ENCODE data around the gene DESI1.
"Not testable (repeated sequence)": the region's sequence is repeated elsewhere in the genome, so short reads cannot be mapped to it uniquely, and the experiment has no call there.

Gene DESI1

DNA sequence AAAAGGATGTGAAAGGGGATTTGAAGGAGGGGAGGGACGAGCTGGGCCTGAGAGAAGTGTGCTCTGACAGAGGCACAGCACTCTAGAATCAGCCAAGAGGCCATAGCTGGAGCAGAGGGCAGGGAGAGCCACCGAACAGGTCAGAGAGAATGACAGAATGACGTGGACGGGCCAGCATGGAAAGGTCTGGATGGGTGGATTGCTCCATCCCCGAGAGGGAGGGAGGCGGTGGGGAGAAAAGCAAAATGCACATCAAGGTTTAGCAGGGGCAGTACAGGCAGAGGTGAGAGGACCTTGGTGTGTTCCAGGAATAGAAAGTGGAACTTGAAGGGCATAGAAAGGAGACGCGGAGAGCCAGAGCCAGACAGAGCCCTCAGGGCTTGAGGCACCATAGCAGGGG is 38.1 kb downstream of the DESI1 start:
- no peak for DNase-seq

DNA sequence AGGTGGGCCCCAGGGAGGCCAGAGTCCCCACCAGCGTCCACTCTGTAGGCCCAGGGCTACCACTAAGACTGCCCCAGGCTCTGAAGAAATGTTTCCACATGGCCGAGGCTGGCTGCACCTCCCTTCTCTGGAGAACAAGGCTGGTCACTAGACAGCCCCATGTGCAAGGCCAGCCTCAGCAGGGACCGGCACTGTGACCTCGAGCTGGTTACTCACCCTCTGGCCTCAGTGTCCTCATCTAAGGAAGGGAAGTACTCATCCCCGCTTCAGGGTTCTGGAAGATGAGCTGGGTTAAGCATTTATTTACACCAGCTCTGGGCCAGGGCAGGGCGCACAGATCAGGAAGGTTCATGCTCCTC is 40.9 kb downstream of the DESI1 start:
- DNase-seq: no peak

DNA sequence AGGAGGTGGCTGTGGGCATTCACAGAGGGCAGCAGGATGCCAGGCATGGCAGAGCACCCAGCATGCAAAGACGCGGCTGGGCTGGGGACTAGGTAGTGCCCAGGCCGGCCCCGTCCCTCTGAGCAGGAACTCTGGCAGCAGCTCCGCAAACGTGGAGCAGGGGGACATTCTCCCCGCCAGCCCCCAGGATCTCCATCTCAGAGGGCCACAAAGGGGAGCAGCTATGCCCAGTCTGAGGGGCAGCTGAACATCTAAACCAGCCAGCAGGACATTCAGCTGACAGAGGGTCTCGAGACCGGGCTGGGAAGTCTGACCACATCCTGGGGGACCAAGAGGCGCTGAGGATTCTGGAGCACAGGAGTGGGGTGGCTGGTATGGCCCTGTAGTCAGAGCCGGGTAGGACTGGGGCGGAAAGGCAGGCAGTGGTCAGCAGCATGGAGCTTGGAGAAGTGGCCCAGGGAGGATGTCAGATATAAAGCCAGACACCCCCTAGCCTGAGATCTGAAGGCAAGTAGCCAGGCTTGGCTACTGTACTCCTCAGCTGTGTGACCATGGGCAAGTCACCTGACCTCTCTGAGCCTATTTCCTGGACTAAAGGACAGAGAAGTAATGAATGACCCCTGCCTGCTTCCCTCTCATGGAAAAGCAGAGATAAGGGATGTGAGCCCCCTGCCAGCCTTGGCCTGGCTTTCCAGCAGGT is 41.4 kb downstream of the DESI1 start:
- DNase-seq: no peak

DNA sequence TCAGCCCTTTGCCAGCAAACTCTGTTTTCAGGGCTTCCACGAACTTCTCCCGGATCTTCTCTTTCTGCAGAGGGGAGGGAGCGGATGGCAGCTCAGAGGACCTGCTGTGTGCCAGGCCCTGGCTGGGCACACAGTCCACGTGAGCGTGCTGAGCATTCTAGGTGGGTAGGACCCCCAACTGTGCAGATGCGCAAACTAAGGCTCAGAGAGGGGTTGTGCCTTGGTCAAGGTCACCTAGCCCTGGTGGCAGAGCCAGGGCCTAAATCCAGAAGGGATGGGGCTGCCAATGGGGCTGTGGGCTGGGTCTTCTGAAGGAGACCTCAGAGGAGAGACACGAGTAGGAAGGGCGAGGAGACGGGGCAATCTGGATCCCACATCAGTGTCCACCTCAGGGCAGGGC is 42.0 kb downstream of the DESI1 start:
- no peak for DNase-seq

DNA sequence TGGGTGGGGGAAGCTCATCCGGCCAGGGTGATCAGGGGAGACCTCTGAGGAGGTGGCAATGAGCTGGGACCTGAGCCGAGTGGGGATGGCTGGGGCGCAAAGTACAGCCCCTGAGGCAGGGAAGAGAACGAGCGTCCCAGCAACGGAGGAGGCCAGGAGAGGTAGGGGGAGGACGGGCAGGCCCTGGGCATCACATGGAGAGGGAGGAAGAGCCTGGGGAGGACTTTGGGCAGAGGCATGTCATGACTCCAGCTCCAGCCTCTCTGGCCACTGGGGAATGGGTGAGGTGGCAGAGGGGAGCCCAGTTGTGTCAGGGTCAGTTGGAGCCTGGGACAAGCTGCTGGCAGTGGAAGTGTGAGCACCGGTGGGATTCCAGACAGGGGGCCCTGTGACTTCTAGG is 42.7 kb downstream of the DESI1 start:
- DNase-seq: no peak

DNA sequence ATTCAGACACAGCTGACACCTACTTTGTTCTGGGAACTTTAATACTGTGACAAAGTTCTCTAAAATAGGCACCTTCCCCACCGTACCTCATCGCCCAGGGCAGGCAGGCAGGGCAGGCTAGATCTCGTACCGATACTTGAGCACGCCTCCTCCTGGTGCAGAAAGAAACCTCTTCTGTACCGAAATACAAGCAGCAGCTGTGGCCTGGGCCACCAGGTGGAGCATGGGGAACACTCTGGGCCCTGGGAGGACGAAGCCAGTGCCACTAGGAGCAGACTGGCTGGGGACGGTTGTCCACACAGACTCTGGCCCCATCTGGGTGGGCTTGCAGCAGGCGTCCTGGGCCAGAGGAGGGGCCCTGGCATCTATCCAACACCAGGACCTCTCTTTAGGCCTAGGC is 44.0 kb downstream of the DESI1 start:
- DNase-seq: peak; percentile 1

DNA sequence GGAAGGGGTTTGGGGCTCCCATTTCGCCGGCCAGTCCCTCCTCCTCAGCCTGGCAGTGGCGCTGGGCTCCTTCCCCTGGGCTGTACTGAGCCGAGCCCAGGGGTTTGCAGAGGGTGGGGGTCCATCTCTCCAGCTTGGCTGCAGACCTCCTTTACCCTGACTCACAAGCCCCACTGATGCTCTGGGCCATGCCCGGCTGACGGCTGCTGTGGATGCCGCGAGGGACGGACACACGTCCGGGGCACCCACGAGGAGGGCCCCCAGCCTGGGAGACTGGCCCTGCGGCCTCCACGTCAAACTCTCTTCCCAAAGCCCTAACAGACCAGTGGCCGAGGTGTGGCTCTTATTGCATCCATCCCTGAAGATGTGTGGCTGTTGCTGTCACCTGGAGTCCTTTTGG is 45.3 kb downstream of the DESI1 start:
- DNase-seq: no peak

DNA sequence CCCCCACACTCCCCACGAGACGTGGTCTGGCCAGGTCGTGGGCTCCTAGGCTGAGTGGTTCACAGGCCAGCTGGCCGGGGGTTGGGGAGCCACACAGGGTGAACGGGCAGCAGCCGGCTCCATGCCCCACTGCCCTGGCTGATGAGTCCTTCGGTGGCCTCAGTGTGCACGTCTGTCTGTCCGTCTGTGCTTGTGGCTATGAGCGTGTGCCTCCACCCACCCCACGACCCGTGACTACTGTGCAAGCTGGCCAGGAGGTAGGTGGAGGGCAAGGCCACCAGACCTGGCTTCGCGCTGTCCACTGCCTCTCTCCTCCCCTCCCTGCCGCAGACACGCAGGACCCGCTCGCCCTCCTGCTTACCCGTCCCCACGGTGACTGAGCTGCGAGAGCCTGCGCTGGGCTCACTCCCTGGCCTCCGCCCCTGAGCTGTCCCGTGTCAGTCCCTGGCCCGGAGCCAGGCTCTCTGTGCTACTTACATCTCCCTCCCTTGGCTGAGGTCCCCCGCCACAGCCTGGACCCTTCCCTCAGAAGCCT is 45.9 kb downstream of the DESI1 start:
- no peak for DNase-seq

DNA sequence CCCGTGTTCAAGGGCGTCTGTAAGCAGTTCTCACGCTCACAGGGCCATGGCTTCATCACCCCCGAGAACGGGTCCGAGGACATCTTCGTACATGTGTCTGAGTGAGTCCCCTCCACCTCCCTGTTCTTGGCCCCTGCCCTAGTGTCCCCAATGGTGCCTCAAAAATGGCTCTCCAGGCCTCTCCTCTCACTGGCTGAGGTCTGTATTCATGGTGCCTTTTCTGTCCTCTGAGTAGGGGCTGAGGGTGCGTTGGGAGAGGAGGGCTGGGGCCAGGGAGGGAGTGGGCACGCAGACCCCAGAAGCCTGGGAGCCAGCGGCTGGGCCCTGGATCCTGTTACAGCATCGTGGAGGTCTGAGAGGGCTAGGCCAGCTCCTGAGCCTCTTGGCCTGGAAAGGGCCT is 47.2 kb downstream of the DESI1 start:
- no peak for DNase-seq

DNA sequence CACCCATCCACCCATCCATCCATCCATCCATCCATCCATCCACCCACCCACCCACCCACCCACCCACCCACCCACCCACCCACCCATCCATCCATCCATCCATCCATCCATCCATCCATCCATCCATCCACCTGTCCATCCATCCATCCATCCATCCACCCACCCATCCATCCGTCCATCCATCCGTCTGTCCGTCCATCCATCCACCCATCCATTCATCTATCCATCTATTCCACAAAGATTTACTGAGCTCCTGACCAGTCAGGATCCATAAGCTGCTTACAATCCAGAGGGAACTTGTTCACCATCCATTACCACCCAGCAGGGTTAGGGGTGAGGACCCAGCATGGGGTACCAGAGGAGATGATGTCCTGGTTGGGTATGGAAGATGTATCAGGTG is 48.5 kb downstream of the DESI1 start:
- DNase-seq: not testable (repeated sequence)

DNA sequence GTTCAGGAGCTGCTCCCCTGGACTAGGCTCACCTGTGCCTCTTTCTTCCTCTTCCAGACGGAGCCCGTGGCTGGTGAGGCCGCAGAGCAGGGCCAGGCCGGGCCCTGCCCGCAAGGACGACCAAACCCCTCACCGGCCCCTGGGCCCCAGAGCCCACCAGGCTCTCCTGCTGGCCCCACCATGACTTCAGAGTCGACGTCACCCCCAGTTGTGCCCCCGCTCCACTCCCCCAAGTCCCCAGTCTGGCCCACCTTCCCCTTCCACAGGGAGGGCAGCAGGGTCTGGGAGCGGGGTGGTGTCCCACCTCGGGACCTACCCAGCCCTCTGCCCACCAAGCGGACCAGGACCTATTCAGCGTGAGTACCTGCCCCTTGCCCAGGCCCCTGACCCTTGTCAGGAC is 49.1 kb downstream of the DESI1 start:
- no peak for DNase-seq

DNA sequence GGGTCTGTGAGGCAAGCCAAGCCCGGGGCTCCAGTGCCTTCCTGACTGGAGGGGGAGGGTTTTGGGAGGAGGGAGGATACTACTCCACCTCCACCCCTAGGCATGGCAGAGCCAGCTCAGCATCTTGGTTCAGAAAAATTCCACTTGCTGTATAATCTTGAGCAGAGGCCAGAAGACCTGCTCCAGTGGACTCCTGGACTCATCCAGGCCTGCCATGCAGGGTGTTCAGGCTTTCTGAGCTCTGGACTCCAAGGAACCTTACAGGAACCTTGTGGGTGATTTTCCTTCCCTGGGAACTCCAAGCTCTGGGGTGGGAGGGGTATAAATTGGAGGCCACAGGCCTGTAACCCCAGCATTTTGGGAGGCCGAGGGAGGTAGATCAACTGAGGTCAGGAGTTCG is 50.6 kb downstream of the DESI1 start:
- DNase-seq: no peak

DNA sequence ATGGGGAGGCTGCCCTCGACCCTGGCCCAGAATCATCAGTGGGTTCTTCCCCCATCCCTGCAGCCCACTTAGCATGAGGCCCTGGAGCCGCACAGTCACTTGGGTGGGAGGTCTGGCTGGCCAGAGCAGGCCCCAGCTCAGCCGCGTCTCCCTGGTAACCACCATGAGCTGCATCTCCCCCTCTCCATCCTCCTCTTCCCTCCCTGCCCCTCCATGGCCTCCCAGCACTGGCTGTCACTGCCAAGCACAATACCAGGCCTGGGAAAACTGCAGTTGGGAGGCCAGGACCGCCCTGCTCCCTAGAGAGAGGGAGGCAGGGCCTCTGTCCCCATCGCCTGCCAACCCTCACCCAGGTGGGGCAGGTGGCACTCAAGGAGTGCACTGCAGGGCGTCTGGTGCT is 52.0 kb downstream of the DESI1 start:
- no peak for DNase-seq

DNA sequence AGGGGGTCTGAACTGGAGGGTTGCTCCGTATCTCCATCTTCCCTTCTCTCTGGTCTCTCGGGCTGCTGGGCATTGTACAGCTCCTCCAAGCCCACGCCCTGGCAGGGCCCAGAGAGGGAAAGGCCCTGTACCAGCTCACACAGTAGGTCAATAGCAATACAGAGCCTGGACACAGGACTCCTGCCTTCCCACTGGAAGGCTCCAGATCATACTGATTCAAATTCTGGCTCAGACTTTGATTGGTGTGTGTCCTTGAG is 53.4 kb downstream of the DESI1 start:
- no peak for DNase-seq

DNA sequence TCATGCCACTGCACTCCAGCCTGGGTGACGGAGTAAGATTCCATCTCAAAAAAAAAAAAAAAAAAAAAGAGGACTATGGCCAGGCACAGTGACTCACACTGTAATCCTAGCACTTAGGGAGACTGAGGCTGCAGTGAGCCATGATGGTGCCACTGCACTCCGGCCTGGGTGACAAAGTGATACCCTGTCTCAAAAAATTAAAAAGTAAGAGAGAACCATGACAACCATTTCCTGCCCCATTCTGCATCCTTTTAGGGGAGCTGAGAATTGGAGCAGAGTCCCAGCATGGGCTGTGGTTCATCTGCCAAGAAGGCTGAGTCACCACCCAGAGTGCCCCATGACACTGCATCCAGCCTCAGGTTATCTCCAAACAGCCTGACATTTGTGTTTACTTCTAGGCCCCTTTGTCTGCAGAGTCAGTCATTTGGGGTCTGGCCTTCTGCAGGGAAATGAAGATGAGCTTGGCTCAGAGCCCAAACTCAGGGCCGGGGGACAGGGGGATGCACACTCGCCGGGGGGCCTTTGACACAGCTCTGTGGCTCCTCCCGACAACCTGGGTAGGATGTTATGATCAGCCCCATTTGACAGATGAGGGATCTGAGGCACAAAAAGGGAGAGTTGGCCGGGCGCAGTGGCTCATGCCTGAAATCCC is 55.3 kb downstream of the DESI1 start:
- DNase-seq: peak; percentile 37

DNA sequence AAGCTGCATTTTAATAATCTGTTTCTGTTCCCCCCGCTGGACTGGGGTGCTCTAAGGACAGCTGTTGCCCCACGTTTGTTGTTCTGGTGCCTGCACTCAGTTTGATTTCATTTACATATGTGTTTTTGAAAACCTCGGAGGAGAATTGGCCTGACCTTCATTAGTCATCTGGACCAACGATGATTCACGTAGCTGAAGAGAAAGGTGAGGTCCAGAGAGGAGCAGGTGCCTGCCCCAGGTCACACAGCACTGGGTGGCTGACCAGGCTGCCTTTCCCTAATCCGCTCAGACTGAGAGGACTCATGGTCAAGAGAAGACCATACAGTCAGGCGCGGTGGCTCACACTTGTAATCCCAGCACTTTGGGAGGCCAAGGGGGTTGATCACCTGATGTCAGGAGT is 56.3 kb downstream of the DESI1 start:
- no peak for DNase-seq

DNA sequence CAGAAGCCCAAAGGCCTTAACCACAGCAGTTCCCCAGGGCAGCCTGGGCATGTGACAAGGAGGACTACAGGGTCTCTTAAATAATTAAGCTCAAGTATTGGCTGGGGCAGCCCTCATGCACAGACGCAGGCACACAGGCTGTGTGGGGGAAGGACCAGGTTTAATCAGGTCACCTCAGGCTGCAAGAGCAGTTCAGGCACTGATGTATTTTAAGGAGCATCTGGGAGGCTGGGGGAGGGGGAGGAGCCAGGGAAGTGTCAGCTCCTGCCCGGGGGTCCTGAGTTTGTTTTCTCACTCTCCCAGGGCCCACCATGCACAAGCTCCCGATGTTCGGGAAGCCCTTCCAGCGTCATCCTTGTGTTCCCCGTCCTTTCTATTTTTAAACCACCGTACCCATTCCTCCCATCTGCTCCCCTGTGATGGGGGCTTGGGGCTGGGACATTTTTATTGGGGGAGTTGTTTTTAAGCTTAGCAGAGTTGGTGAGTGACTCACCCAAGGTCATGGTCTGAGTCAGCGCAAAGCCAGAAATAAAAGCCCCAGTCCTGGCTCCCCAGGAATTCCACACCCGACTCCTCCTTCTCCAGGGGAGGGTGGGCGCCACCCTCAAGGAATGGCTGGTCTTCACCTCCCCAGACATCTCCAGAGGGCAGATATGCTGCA is 57.7 kb downstream of the DESI1 start:
- DNase-seq: peak; percentile 73

DNA sequence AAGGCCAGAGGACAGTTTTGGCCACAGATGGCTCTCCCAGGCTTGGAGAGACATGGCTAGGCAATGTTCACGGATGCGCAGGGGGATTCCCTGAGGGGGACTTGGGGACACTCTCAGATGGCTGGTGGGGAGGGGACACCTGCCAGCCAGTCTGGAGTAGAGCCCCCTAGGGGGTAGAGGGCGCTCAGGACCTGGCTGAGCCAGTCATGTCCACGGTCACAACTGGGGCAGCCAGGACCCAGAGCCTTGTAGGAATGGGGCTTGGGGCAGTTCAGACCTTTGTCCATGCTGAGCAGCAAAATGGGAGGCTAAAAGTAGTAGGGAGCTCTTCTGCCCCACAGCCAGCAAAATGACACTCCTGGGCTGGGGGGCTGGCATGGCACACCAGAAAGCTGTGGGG is 58.4 kb downstream of the DESI1 start:
- DNase-seq: no peak

DNA sequence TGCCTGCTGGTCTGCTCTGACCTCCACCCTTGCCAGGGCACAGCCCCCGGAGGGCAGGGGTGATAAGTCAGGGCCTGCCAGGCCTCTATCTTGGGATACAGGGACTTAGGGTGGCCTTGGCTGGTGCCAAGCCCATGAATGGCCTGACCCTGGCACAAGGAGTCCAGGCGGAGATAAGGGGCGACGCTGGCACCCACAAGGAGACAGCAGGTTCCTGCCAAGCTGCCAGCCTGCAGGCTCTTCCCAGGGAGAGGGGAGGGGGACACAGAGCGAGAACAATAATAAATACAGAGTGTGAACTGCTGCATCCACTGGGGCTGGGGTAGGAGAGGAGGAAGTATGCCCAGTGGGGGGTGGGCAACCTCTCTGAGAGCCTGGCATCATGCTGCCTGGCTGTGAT is 59.1 kb downstream of the DESI1 start:
- DNase-seq: no peak

DNA sequence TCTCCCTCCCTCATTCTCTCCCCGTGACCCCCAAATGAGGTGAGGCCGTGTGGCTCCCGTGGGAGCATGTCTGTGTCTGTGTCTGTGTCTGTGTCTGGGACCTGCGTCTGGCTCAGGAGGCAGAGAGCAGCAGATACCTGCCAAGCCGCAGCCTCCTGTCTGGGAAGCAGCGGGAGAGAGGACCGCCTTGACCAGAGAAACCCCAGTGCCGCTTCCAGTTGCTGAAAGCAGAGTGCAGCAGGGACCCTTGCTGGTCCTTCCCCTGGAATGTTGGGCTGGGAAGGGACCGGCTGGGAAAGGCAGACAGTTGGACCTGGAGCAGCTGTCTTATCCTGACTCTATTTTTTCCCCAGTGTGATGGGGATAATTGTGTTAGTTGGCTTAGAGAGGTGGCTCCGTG is 59.5 kb downstream of the DESI1 start:
- DNase-seq: peak; percentile 28

DNA sequence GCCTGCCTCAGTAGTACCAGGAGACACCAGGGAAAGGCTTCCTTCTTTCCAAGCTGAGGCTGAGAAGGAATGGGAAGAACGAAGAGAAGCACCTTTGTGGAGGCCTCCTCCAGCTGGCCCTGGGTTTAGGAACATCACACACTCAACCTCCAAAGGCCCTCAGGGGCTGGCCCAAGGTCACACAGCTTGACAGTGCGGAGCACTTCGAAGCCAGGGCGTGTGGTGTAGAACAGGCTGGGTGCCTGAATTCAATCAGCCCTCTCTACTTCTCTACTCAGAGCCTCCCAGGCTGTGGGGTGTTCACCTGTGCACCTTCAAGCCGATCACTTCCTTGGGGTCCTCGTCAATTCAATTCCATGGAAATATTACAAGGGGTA is 60.8 kb downstream of the DESI1 start:
- DNase-seq: no peak

DNA sequence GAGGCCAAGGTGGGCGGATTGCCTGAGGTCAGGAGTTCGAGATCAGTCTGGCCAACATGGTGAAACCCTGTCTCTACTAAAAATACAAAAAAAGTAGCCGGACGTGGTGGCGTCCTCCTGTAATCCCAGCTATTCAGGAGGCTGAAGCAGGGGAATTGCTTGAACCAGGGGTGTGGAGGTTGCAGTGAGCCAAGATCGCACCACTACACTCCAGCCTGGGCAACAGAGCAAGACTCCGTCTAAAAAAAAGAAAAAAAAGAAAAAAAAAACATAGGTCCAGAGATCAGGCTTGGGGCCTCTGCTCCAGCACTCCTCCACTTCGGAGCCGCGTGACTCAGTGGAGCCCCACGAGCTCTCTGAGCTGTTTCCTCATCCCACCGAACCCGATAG is 62.6 kb downstream of the DESI1 start:
- DNase-seq: not testable (repeated sequence)

DNA sequence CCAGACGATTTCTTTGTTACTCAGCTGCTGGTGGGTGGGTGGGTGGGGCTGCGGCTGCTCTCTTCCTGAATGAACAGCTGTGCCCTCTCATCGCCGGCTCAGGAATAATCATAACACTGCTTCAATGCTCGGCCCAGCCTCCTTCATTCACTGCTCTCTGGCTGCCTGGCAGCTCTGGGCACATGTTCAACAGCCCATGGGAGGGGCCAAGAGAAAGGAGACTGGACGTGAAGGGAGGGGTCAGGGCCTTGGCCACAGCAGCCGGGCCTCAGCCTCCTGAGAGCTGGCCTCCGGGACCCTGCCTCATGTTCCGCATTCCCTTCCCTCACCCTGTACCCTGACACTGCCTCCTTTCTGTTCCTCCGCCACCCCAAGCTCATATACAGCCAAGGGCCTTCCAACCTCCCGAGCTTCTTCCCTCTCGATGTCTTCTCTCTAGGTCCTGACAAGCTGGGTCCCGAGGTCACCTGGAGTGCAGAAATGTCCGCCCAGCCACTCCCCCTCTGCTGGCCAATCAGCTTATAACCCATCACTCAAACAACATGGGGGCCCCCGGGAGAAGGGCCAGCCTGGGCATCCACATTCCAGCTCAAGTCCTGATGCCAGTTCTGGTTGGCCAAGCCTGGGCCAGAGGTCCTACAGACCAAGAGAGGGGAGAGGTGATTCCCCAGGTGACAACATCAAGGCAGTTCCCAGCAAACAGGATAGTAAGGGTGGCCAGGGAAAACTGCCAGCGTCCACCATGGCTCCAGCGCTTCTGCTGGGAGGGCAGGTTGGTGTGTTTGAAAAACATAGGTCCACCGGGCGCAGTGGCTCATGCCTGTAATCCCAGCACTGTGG is 63.2 kb downstream of the DESI1 start:
- DNase-seq: peak; percentile 46

DNA sequence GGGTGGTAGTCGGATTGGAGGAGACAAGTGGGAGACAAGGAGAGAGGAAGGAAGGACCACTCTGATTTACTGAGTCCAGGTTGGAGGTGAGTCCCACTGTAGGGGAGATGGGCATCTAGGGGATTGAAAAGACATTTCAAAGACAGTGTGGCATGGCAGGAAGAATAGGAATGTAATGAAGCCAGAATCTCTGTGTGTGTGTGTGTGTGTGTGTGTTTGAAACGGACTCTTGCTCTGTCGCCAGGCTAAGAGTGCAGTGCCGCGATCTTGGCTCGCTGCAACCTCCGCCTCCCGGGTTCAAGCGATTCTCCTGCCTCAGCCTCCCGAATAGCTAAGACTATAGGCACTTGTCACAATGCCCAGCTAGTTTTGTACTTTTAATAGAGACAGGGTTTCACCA is 64.3 kb downstream of the DESI1 start:
- DNase-seq: no peak

Data from kidney glomerular epithelial cell (primary cell).